ENCODE data around the gene EME2. TPM values are rescaled to one million over a fixed set of nuclear protein-coding genes. Genes with fewer than 3 reads are reported as not detected.
A peak's percentile ranks its signal among the peaks of the same experiment; 100 is the strongest.

EME2 gene
- total RNA-seq, 3 donors from 2014 or later (not counting 1 experiment from before 2014, with no cell fraction given) = 30.0 to 33.8 (median 30.1) TPM

DNA sequence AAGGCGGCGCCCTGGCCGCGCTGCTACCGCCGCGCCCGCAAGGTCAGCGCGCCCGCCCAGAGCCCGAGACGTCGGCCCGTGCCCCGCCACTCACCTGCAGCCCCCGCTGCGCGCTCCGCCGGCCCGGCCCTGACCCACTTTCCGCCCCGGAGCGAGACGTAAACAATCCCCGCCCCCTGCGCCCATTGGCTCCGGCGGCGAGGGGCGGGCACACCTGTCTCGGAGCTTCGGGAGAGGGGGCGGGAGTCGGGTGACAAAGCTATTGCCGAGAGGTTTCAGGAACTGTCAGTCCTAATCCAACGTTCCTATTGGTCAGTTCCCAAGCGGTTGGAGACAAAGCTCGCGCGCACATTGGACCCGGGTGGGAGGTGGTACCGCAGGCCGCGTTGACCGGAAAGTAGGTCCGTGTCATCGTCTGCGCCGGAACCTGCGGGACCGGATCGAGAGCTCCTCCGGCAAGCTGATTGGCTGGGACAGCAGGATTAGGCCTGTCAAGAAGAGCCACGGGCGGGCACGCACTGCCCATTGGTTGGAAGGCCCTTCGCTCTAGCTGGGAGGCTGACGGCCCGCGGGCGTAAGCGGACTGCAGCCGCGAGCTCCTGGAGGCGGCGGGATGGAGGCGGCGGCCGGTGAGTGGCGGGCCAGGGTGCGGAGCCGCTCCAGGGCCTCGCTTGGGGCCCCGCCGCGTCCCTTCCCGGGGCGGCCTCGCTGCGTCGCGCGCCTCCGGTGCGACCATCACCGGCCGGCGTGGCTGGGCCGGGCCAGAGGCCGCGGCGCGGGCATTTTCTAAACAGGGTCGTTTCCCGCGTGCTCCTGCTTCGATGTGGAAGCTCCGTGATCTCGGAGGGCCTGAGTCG lies 10.0 kb downstream of the EME2 start, which contains the start of the genes NUBP2 and SPSB3:
Gene NUBP2, plus strand, starts transcription at position 553 of the 857 bp plus-strand sequence. Its CDS starts 61 bp downstream, at position 614.
Gene SPSB3, minus strand, starts transcription at position 164 of the 857 bp plus-strand sequence. CDS start 1,088 bp downstream, outside the sequence.
- Mint-ChIP-seq H3K27ac (peak within 1 kb of the TSS; percentile 88 to 92), H3K4me3 (peak within 1 kb of the TSS; percentile 89), H3K27me3 (ENCODE audit: low read depth in 2 of 2) (no peaks in the 10 kb centered on the region), H3K4me1 (peaks cover 10 to 22% of the 10 kb centered on the region in 2 donors), H3K36me3 (no peaks in the 10 kb centered on the region), H3K9me3 (no peaks in the 10 kb centered on the region)
- WGBS (ENCODE audit: insufficient coverage) = under 1% methylated on average over 102 of the region's 102 CpGs
- Histone ChIP-seq H3K36me3 (ENCODE audit: control insufficient read depth, insufficient read depth, low read length) (peaks cover 17% of the 10 kb centered on the region), H3K9me3 (ENCODE audit: control insufficient read depth, insufficient read depth, low read length) (no peaks in the 10 kb centered on the region), H3K27me3 (ENCODE audit: control insufficient read depth, insufficient read depth, low read length) (no peaks in the 10 kb centered on the region), H3K4me3 (ENCODE audit: low read length) (peak within 1 kb of the TSS; percentile 61), H3K27ac (ENCODE audit: low read length) (peak within 1 kb of the TSS; percentile 61), H3K4me1 (ENCODE audit: control insufficient read depth, insufficient read depth, low read length) (peaks cover 49% of the 10 kb centered on the region)
- TF ChIP-seq, protein P1, sequence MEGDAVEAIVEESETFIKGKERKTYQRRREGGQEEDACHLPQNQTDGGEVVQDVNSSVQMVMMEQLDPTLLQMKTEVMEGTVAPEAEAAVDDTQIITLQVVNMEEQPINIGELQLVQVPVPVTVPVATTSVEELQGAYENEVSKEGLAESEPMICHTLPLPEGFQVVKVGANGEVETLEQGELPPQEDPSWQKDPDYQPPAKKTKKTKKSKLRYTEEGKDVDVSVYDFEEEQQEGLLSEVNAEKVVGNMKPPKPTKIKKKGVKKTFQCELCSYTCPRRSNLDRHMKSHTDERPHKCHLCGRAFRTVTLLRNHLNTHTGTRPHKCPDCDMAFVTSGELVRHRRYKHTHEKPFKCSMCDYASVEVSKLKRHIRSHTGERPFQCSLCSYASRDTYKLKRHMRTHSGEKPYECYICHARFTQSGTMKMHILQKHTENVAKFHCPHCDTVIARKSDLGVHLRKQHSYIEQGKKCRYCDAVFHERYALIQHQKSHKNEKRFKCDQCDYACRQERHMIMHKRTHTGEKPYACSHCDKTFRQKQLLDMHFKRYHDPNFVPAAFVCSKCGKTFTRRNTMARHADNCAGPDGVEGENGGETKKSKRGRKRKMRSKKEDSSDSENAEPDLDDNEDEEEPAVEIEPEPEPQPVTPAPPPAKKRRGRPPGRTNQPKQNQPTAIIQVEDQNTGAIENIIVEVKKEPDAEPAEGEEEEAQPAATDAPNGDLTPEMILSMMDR (IDR thresholded peaks at IDR 0.05) = no peak
- intact Hi-C loops (cut with micrococcal nuclease) = loop anchor here (1.0 to 2.0 kb wide), 2 partner anchors 9 to 44 kb away; partner anchors contain the start of genes FAHD1, HAGH and MRPS34
- ATAC-seq = peak; percentile 86 to 94 (median 86)
- peak; percentile 97 to 99 for DNase-seq

DNA sequence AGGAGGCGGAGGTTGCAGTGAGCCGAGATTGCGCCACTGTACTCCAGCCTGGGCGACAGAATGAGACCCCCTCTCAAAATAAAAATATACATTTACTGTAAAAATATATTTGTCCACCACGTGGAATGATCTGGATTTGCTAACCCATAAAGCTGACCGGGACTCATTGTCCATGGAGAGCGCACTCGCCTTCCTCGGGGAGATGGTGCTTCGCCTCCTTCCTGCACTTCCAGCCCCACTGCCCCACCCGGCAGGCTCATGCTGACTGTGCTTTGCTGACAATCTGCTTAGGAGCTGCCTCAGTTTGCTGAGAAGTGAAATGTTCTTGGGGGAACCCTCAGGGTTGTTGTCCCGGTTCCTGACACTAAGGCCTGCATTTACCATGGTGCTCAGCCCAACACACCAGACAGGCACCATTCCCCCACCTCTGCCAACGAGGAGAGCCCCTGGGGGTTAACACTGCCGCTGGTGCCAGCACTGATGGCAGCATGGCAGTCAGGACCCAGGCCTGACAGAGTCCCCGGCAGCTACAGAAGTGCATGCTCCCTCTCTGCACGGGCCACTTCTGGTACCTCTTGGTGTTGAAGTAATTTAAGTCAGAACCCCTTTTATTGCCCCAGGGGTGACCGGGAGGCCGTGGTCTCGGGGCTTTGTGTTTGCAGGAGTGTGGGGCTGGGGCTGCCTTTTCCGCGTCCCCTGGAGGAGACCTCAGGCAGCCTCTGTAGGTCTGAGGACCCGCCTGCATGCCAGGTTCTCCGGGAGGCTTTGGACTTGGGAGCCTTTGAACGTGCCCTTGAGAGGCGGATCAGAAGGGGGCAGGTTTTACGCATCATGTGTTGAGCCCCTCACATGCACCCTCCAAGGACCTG lies 12.6 kb downstream of the EME2 start:
- Mint-ChIP-seq H3K27me3 (ENCODE audit: low read depth in 2 of 2) (no peaks in the 10 kb centered on the region), H3K36me3 (no peaks in the 10 kb centered on the region), H3K9me3 (no peaks in the 10 kb centered on the region), H3K27ac (peak overlapping the region in 1 of 2 donors; percentile 40), H3K4me3 (peak overlapping the region; percentile 40), H3K4me1 (peaks cover 16 to 28% of the 10 kb centered on the region in 2 donors)
- no peak for DNase-seq
- H3K4me3 ChIP-seq (ENCODE audit: low read length) = no peak overlapping the region
- TF ChIP-seq, protein P1 (IDR thresholded peaks at IDR 0.05) = no peak
- H3K4me1 ChIP-seq (ENCODE audit: control insufficient read depth, insufficient read depth, low read length) = peaks cover 37% of the 10 kb centered on the region
- H3K9me3 ChIP-seq (ENCODE audit: control insufficient read depth, insufficient read depth, low read length) = no peaks in the 10 kb centered on the region
- no peak overlapping the region for H3K27ac ChIP-seq (ENCODE audit: low read length)
- no peak for ATAC-seq
- intact Hi-C loops (cut with micrococcal nuclease) = no loop called here
- WGBS (ENCODE audit: insufficient coverage) = 96% methylated on average over 26 of the region's 26 CpGs
- peaks cover 22% of the 10 kb centered on the region for H3K36me3 ChIP-seq (ENCODE audit: control insufficient read depth, insufficient read depth, low read length)
- H3K27me3 ChIP-seq (ENCODE audit: control insufficient read depth, insufficient read depth, low read length) = no peaks in the 10 kb centered on the region

DNA sequence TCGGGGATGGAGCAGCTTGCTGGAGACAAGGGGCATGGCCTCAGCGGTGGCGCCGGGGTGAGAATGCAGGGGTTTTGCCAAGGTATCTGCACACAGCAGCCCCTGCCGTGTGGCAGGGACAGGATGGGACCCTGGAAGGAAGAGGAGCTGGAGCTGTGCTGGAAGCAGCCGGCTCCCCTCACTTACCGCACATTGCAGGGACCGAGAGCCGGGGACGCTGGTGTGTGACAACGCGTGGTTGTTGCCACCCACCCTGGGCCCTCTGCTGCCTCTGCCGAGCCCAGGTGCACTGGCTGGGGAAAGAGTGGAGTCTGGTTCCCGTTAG lies 13.2 kb downstream of the EME2 start:
- 96% methylated on average over 14 of the region's 14 CpGs for WGBS (ENCODE audit: insufficient coverage)
- Mint-ChIP-seq H3K36me3 (no peaks in the 10 kb centered on the region), H3K27ac (peak overlapping the region in 1 of 2 donors; percentile 40), H3K4me1 (peaks cover 16 to 28% of the 10 kb centered on the region in 2 donors), H3K9me3 (no peaks in the 10 kb centered on the region), H3K4me3 (no peak overlapping the region), H3K27me3 (ENCODE audit: low read depth in 2 of 2) (no peaks in the 10 kb centered on the region)
- Histone ChIP-seq H3K27ac (ENCODE audit: low read length) (no peak overlapping the region), H3K9me3 (ENCODE audit: control insufficient read depth, insufficient read depth, low read length) (no peaks in the 10 kb centered on the region), H3K27me3 (ENCODE audit: control insufficient read depth, insufficient read depth, low read length) (no peaks in the 10 kb centered on the region), H3K4me1 (ENCODE audit: control insufficient read depth, insufficient read depth, low read length) (peaks cover 33% of the 10 kb centered on the region), H3K36me3 (ENCODE audit: control insufficient read depth, insufficient read depth, low read length) (peaks cover 21% of the 10 kb centered on the region), H3K4me3 (ENCODE audit: low read length) (no peak overlapping the region)
- ATAC-seq (no peak), DNase-seq (peak in 1 of 2 donors; percentile 13)
- intact Hi-C loops (cut with micrococcal nuclease) = no loop called here
- TF ChIP-seq, protein P1 (IDR thresholded peaks at IDR 0.05) = no peak
